ENCODE results near the gene KCNH8. TPM values are rescaled to one million over a fixed set of nuclear protein-coding genes. Genes with fewer than 3 reads are reported as not detected.

Gene KCNH8
- total and polyA plus RNA-seq, 2 donors (not counting 1 experiment from before 2014, with no cell fraction given) = under 0.01 TPM; not detected in 1

- no peak overlapping the region for H3K9ac ChIP-seq (ENCODE audit: insufficient read depth, low read length)
- no peak overlapping the region for H3K4me2 ChIP-seq (ENCODE audit: extremely low read depth, insufficient read depth, low read length)
- no peaks in the 10 kb centered on the region for H3K27me3 ChIP-seq (ENCODE audit: control insufficient read depth, insufficient read depth, low read length)
- no peaks in the 10 kb centered on the region for H3K4me1 ChIP-seq (ENCODE audit: control insufficient read depth, extremely low read depth, insufficient read depth, low read length)
- H3K79me2 ChIP-seq (ENCODE audit: control insufficient read depth, insufficient read depth, low read length) = no peaks in the 10 kb centered on the region
- H2AFZ ChIP-seq (ENCODE audit: low read length) = no peak overlapping the region
- no peaks in the 10 kb centered on the region for H3K36me3 ChIP-seq (ENCODE audit: control insufficient read depth, insufficient read depth, low read length)
- H3K9me3 ChIP-seq (ENCODE audit: control insufficient read depth, insufficient read depth, low read depth, low read length) = no peaks in the 10 kb centered on the region
- H3K27ac ChIP-seq (ENCODE audit: insufficient read depth, low read length) = no peak overlapping the region
- H3K4me3 ChIP-seq (replicated peaks in 1 of 4; ENCODE audit: control extremely low read depth in 1 of 4, insufficient read depth in 1 of 4, low read depth in 3 of 4, low read length in 4 of 4) = no peak overlapping the region
- DNase-seq (ENCODE audit: low read depth in 2 of 2) = no peak
- TF ChIP-seq EZH2 (IDR thresholded peaks at IDR 0.05; ENCODE audit: low read length, missing control alignments) = no peak
- no peak for TF ChIP-seq CTCF (conservative IDR thresholded peaks at IDR 0.05 in 1 of 2, IDR thresholded peaks at IDR 0.05 in 1 of 2; ENCODE audit: low read depth in 1 of 2, low read length in 2 of 2)
- no peaks in the 10 kb centered on the region for H4K20me1 ChIP-seq (ENCODE audit: control insufficient read depth, extremely low read depth, insufficient read depth, low read length)
Measured at GRCh38 chr3:19221081-19221480, 72.8 kb downstream of the KCNH8 start.

DNA sequence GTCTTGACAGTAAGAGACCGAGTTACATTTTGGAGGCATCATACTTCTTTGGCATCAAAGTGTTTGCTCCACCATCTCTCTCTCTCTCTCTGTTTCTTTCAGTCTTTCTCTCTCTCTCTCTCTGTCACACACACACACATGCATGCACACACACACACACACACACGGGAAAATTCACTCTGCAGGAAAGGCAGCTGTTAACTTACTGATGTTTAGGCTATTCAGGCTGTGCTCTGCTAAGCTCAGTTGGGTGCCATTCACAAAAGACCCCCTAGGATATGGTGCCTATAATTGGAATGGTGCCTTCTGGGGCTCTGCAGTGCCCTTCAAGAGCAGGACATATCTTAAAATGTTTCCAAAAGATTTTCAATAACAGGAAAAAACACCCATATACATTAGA is 78.2 kb downstream of the KCNH8 start:
- no peak for TF ChIP-seq EZH2 (IDR thresholded peaks at IDR 0.05; ENCODE audit: low read length, missing control alignments)
- no peak for TF ChIP-seq CTCF (conservative IDR thresholded peaks at IDR 0.05 in 1 of 2, IDR thresholded peaks at IDR 0.05 in 1 of 2; ENCODE audit: low read depth in 1 of 2, low read length in 2 of 2)
- no peak overlapping the region for H3K9ac ChIP-seq (ENCODE audit: insufficient read depth, low read length)
- H3K4me1 ChIP-seq (ENCODE audit: control insufficient read depth, extremely low read depth, insufficient read depth, low read length) = no peaks in the 10 kb centered on the region

GRCh38 chr3:19228167-19228566 is 79.9 kb downstream of the KCNH8 start:
- no peaks in the 10 kb centered on the region for H3K36me3 ChIP-seq (ENCODE audit: control insufficient read depth, insufficient read depth, low read length)
- no peak overlapping the region for H3K9ac ChIP-seq (ENCODE audit: insufficient read depth, low read length)
- no peak overlapping the region for H3K27ac ChIP-seq (ENCODE audit: insufficient read depth, low read length)

More for the DNA sequence above, 78.2 kb downstream of the KCNH8 start:
- DNase-seq (ENCODE audit: low read depth in 2 of 2) = no peak
- no peaks in the 10 kb centered on the region for H3K9me3 ChIP-seq (ENCODE audit: control insufficient read depth, insufficient read depth, low read depth, low read length)
- H4K20me1 ChIP-seq (ENCODE audit: control insufficient read depth, extremely low read depth, insufficient read depth, low read length) = no peaks in the 10 kb centered on the region
- no peaks in the 10 kb centered on the region for H3K79me2 ChIP-seq (ENCODE audit: control insufficient read depth, insufficient read depth, low read length)
- H3K36me3 ChIP-seq (ENCODE audit: control insufficient read depth, insufficient read depth, low read length) = no peaks in the 10 kb centered on the region
- no peak overlapping the region for H3K4me2 ChIP-seq (ENCODE audit: extremely low read depth, insufficient read depth, low read length)
- no peaks in the 10 kb centered on the region for H3K27me3 ChIP-seq (ENCODE audit: control insufficient read depth, insufficient read depth, low read length)
- no peak overlapping the region for H2AFZ ChIP-seq (ENCODE audit: low read length)
- H3K4me3 ChIP-seq (replicated peaks in 1 of 4; ENCODE audit: control extremely low read depth in 1 of 4, insufficient read depth in 1 of 4, low read depth in 3 of 4, low read length in 4 of 4) = no peak overlapping the region
- H3K27ac ChIP-seq (ENCODE audit: insufficient read depth, low read length) = no peak overlapping the region

More at GRCh38 chr3:19228167-19228566, 79.9 kb downstream of the KCNH8 start:
- no peak for DNase-seq (ENCODE audit: low read depth in 2 of 2)
- Histone ChIP-seq H3K4me1 (ENCODE audit: control insufficient read depth, extremely low read depth, insufficient read depth, low read length) (no peaks in the 10 kb centered on the region), H3K9me3 (ENCODE audit: control insufficient read depth, insufficient read depth, low read depth, low read length) (no peaks in the 10 kb centered on the region), H4K20me1 (ENCODE audit: control insufficient read depth, extremely low read depth, insufficient read depth, low read length) (no peaks in the 10 kb centered on the region), H3K27me3 (ENCODE audit: control insufficient read depth, insufficient read depth, low read length) (no peaks in the 10 kb centered on the region), H3K4me3 (replicated peaks in 1 of 4; ENCODE audit: control extremely low read depth in 1 of 4, insufficient read depth in 1 of 4, low read depth in 3 of 4, low read length in 4 of 4) (no peak overlapping the region), H2AFZ (ENCODE audit: low read length) (no peak overlapping the region), H3K79me2 (ENCODE audit: control insufficient read depth, insufficient read depth, low read length) (no peaks in the 10 kb centered on the region), H3K4me2 (ENCODE audit: extremely low read depth, insufficient read depth, low read length) (no peak overlapping the region)
- no peak for TF ChIP-seq EZH2 (IDR thresholded peaks at IDR 0.05; ENCODE audit: low read length, missing control alignments)
- TF ChIP-seq CTCF (conservative IDR thresholded peaks at IDR 0.05 in 1 of 2, IDR thresholded peaks at IDR 0.05 in 1 of 2; ENCODE audit: low read depth in 1 of 2, low read length in 2 of 2) = no peak

Measured in fibroblast of lung (primary cell).